ENCODE results near the gene PTMA.
"Not testable (repeated sequence)": the region's sequence is repeated elsewhere in the genome, so short reads cannot be mapped to it uniquely, and the experiment has no call there.

PTMA gene, protein sequence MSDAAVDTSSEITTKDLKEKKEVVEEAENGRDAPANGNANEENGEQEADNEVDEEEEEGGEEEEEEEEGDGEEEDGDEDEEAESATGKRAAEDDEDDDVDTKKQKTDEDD

DNA sequence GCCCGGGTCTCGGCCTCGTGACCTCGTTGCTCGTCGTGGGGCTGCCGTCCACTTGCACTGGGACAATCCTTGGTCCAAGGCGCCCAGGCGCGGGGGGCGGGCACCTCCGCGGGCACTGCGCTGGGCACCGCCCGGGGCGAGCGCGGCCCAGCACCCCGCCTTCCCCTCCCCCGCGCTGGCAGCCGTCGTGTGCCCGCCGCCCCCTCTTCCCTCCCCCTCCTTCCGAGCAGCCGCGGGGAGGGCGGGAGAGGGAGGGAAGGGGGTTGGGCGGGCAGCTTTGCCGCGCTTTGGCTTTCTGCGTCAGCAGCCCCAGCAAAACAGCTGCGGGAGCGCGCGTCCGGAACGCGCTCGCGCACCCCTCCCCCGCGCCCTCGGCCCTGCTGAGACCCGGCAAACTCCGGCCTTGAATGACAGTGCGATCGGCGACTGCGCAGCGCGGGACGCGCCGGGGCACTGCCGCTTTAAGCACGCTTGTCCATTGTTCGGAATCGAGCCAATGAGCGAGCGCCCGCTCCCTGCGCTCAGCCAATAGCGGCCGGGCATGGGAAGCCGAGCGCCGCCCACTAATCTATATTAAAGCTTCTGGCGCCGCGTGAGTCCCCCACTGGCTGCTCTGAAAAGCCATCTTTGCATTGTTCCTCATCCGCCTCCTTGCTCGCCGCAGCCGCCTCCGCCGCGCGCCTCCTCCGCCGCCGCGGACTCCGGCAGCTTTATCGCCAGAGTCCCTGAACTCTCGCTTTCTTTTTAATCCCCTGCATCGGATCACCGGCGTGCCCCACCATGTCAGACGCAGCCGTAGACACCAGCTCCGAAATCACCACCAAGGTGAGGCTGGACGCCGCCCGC lies at the start of gene PTMA:
Gene PTMA (plus strand): TSS at position 599 of the 846 bp plus-strand sequence. CDS start 182 bp downstream, at position 781.
- peak; percentile 96 for DNase-seq

DNA sequence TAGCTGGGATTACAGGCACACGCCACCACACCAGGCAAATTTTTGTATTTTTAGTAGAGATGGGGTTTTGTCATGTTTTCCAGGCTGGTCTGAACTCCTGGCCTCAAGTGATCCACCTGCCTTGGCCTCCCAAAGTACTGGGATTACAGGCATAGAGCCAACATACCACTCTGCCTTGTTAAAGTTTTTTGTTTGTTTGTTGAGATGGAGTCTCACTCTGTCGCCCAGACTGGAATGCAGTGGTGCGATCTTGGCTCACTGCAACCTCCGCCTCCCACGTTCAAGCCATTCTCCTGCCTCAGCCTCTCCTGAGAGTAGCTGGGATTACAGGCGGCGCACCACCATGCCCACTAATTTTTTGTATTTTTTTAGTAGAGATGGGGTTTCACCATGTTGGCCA lies 48.3 kb upstream of the PTMA start:
- DNase-seq, result not testable (repeated sequence)

DNA sequence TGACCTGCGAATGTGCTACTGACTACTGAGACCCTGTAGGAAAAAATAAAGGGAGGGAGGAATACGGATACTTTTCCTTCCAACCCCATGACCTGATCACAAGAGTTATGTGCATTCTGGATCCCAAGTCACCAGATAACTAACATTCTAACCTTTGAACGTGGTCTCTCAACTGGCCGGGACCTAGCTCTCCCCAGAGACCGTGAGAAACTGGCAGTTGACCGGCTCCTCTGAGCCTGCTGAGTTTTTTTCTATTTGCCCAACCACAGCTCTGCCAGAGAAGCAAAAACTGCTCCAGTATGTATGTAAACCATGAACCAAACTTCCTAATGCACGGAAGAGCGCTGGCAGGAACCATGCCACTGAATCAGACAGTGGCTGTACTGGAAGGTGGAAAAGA lies 47.5 kb upstream of the PTMA start:
- no peak for DNase-seq

DNA sequence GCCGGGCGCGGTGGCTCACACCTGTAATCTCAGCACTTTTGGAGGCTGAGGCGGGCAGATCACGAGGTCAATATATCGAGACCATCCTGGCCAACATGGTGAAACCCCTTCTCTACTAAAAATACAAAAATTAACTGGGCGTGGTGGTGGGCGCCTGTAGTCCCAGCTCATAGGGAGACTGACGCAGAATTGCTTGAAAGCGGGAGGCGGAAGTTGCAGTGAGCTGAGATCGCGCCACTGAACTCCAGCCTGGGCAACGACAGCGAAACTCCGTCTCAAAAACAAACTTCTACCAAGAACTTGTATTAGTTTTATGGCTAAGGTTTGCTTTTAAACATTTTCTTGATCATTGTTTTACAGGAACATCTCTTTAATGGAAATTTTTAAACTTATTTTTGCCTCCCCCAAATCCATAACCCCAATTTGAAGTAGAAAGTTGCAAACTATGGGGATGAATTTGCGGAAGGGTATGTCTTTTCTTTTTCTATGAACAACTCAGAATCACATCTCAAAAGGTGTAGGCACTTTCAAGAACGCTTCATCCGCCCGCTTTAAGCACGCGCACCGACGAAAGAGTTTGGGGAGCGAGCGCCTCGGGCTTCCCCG lies 46.8 kb upstream of the PTMA start:
- no peak for DNase-seq

DNA sequence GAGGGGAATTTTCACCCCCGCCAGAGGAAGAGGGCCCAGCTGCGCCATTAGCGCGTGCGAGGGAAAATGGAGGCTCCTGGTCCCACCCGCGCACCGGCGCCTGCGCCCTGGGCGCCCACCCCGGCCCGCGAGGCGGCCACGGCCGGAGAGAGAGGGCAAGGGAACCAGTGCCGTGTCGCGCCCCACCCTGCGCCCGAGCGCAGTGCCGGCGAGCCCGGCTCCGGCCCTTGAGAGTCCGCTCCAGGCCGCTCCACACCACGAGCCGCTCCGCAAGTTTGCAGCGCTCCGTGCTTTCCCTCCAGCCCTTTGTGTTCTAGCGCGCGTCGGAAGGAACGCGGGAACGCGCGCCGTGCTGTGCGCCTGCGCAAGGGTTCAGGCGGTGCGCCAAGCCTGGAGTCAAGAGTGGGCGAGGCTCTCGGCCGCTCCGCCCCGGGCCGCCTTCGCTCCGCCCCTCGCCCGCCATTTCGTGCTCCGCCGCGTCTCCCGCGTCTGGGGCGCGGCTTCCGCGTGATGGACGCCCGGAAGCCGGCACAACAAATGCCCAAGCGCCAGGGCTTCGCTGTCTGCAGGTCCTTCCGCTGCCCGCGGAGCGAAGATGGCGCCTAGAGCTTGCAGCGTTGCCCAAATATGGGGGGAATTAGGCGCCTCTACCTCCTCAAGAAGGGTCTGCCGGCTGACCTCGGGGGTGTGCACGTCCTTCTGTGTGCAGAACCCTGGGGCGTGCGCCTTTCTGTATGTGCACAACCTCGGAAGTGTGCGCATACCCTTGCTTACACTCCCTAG lies 46.1 kb upstream of the PTMA start:
- peak; percentile 92 for DNase-seq

DNA sequence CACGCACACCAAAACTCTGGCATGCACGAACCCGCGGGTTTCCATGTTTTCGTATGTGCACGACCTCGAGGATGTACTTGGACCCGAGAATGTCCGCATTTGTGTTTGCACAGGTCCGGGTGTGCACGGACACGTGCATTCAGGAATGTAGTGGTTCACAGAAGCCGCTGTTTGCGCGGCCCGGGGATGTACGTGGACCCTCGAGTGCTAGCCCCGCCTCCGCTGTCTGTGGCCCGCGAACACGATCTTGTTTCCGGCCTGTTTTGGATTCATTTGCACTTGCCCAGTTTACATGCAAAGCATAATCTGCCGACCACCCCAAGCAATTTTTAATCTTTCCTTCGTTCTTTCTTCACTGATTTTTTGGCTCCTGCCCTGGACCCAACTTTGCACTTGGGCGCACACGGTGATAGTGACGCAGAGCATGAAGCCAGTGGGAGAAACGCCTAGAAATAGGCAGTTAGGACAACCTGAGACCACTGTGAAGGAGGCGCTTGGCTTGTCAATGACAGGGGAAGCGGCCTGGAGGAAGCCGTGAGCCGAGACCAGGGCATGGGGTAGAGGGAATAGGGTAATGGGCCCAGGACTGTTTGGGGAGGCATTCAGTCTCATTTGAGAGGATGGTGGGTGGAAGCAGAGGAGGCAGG lies 45.4 kb upstream of the PTMA start:
- DNase-seq, result no peak

DNA sequence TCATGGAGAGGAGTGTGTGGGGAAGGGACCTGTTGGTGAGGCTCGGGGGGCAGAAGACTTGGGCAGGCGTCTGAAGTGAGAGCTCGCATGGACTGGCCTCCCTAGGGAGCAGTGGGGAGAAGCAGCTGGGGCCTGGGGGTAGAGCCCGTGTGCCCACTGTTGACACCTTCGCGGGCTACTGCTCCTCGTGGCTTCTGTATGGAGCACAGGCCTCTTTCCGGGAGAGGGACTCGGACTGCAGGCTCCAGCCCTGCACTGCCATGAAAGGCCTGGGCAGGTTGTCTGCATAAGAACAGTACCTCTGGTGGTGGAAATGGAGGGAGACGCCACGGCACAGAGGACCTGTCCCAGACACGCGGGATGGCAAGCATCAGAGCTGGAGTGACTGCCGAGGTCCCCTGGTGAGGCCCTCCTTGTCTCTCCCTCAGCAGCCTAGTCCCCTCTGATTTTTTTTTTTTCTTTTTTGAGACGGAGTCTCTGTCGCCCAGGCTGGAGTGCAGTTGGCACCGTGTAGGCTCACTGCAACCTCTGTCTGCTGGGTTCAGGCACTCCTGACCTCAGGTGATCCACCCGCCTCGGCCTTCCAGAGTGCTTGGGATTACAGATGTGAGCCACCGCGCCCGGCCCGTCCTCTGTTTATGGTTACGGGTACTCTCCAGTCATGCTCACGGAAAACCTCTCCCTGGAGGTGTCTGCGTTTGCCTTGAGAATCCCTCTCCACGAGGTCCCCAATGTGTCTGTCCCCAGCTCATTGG lies 44.7 kb upstream of the PTMA start:
- no peak for DNase-seq

DNA sequence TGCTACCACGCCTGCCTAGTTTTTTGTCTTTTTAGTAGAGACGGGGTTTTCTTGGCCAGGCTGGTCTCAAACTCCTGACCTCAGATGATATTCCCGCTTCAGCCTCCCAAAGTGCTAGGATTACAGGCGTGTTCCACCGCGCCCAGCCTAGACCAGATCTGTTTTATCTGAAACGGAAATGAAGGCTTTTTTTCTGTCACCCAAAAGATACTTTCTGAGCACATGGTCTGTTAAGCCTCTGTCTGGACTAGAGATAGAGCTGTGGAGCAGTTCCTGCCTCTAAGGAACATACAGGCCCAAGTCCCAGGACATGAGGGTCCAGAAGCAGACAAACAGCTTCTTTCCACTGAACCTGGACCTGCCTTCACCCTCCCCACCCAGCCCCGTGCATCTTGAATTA lies 43.6 kb upstream of the PTMA start:
- no peak for DNase-seq

DNA sequence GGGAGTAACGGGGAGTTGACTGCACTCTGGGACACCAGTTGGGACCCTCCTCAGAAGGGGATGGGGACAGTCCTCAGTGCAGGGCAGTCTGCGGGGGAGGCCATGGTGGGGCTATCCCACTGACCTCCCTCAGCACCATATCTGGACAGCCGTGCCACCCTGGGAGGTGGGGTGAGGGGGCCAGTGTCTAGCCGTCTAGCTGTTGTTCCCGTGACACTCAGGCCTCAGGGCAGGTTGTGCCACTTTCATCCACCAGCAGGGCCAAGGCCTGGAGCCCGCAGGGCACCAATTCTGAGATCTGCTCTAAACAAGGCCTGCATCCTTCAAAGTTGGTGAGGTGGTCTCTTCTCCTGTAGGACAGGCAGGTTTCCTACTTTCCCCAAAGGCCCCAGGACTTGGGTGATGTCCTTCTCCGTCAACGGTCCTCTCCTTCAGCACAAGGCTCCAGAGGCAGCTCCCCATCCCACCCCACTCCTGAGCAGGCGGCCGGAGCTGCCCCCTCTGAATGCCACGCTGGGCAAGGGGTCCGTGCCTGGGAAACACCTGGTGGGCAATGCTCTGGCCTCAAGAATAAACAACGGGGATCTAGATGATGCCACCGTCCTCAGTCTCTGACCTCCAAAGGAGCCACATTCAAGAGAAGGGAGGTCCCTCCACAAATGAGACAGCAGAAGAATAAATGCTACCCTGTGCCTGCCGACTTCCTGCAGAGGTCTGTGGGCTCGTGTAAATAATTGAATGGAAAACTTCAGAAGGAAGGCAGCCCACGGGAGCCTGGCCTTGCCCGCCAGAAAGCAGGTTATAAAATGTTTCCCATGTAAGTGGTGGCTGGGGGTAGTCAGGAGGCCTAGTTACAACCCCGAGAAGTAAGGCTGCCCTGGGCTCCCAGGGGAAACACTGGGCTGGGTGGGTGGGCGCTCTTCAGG lies 42.8 kb upstream of the PTMA start:
- no peak for DNase-seq

DNA sequence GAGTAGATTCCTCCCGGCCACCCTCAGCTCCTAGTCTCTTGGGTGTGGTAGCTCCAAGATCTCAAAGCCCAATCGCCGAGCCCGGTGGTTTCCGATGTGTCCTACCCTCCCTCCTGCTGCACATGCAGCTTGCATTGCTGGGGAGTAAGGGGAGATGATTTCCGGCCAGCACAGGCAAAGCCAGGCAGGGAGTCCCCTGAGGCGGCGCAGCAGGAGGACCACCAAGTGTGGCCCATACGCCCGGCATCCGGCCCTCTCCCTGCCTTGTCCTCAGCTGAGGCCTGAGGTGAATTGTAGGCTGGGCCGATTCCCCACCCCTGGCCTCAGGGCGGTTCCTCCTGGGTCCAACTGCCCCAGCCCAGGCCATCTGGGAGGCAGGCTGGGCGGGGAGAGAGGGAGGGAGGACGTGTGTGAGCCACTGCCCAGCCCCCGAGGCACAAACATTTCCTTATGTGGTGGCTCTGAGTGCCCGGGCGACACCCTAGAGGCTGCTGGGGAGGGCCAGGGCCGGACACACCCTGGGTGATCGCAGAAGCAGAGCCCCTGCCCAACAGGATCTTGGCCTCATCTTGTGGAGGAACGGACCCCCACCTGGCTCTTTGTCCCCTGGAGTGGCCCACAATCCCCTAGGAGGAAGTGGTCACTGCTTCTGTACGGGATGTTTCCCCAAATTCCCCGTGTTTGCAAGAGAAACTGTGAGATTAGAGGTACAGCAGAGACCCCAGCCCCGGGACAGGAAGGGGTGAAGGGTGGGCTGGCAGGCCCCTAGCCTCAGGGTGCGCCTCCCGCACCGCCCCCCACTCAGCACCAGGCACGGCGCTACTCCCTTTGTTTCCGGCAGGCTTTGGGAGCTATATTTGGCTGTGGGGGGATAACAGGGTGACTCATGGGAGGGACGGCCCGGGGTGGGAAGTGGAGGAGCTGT lies 41.9 kb upstream of the PTMA start:
- peak; percentile 68 for DNase-seq

DNA sequence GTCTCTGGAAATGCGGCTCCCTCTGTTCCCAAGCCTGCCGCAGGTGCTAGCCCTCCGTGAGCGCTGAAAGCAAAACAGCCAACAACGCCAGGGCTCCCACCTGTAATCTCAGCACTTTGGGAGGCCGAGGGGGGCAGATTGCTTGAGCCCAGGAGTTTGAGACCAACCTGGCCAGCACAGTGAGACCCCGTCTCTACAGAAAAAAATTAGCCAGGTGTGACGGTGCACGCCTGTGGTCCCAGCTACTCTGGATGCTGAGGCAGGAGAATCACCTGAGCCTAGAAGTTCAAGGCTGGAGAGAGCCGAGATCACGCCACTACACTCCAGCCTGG lies 41.3 kb upstream of the PTMA start:
- no peak for DNase-seq

DNA sequence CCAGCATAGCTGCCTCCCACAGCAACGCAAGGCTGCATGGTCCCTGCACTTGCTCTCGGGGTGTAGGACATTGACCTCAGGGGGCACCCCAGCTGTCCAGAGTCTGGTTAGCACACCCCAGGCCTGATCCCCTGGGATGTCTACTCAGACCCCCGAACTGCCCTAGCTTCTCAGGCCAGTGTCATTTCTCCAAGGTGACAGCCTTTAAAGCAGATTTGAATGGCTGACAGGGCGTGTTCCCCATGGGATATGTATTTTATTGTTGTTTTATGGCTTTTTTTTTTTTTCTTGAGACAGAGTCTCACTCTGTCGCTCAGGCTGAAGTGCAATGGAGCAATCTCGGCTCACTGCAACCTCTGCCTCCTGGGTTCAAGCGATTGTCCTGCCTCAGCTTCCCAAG lies 40.8 kb upstream of the PTMA start:
- no peak for DNase-seq

DNA sequence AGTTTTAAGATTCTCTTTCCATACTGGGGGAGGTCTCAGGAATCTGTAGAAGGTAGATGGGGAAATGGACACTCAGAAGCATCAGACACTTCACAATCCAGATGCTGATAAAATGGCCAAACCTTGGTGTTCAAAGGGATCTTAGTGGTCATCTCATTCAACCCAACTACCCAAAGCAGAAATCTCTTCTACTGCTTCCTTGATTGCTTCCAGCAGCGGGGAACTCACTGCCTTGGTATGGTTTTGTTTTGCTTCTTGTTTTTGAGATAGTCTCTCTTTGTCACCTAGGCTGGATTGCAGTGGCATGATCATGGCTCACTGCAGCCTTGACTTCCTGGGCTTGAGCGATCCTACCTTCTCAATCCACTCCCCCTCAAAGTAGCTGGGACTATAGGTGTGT lies 39.3 kb upstream of the PTMA start:
- DNase-seq, result no peak

DNA sequence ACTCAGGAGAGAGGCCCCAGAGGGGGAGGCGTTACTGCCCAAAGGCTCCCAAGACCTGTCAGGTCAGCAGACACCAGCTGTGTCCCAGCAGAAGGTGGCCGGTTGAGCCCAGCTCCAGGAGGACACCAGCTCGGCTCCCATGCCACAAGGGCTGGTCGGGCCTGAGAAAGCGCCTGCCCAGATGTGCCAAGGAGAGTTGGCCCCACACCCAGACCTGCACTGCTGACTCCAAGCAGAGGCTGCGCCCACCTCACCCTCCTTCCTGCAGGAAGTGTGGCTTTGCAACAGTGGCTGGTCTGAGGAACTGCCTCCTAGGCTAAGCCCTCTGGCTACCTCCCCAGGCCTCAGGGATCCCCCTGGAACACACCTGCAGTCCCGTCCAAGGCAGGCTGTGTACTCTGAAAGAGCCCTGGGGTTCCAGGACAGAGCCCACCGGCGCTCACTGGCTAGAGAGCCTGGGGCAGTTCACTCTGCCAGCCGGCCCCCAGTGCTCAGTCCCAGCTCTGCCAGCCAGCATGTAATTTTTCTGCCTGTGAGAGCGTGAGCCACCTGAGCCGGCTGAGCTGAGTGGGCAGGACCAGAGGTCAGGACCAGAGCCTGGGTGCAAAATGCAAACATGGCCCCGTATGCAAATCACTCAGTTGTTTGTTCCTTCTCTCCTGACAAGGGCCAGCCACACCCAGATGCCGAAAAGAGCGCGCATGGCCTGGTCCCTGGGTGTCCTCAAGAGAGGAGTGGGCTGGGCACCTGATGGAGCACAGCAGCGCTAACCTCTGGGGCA lies 36.9 kb upstream of the PTMA start:
- no peak for DNase-seq

DNA sequence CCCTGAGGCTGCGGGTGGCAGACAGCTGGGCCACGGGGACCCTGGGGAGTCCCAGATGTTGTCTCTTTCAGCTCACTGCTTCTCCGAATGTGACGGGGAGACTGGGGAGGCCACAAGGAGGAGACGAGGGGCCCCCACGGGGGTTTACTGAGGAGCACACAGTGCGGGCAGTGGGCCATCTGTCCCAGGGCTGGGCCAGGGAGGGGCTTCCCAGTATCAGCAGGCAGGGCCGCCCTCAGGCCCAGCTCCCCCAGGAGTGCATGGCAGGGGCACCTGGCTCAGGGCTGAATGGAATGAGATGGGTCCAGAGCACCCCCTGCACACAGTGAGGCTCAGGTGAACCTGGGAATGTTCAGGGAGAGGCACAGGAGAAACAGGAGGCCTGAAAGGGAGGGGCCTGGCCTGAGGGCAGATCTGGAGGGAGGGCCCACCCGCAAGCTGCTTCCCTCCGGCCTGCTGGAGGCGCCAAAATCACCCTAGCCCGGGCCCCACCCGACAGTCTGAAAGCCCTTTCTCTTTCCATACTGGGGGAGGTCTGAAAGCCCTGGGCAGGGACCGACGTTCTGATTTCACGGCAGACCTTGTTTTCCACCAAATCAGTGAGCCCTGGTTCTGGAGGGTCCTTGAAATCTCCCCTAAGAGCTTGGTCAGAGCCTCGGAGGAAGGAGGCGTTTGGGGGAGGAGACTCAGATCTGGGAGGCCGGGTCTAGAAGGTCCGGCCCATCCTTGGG lies 35.5 kb upstream of the PTMA start:
- peak; percentile 70 for DNase-seq

DNA sequence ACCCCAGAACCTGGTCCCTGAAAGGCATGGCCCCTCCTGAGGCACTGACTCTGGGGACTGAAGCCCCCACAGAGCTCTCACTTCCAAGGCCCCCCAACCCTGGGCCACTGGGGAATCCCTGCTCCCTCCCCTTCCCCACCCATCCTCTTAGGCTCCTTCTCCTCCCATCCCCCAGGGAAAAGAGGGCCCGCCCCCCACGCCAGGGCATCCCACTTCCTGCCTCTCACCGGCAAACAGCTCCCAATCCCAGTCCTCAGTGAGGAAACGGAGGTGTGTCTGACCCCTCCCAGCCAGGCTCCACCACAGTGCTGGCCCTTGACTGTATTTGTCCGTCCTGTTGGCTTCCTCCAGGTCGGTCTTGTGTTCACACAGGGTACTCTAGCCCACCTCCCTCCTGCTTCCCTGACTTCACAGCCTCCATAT lies 35.0 kb upstream of the PTMA start:
- peak; percentile 86 for DNase-seq

DNA sequence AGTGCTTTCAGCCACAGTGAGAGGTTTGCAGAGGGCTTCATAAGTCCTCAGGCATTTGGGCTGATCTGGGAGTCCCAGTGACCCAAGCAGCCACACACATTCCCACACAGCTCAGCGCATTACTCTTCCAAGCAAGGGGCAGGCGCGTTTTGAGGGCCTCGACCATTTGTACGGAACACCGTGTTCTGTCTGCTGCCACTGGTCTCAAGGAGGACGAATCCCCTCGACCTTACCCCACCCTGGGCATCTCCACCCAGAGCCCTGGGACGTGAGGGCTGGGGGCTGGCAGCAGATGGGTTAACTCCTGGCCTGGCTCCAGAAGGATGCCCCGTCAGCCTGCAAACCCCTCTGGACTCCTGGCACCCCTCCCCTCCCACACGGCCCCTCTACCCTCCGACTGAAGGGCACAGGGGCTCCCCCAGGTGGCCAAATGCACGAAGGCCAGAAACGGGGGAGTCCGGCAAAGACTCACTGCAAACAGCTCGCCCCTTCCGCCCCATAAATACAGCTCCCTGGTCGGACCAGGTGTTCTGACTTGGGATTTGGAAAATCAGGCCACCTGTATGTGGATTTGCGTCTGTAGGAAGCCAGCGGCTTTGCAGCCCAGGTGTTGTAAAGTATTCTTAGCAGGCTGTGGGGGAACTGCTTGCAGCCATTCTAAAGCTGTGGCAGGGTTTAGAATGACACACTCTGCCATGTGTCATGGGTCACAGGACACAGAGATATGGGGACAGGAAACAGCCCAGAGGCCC lies 33.6 kb upstream of the PTMA start:
- no peak for DNase-seq

DNA sequence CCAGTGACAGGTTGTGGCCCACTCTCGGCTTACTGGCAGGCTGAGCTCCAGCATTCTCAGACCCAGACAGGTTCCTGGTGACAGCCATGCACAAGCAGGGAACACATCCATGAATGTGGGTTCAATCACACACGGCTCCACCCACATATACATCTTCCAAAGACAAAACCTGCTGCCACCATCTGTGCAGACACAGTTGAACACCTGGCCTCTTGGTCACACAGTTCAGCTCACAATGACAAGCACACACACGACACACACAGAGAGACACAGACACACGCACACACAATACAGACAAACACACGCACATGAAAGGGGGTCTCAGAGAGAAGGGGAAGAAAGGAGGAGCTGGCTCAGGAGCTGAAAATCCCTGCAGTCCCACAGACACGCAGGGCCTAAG lies 32.1 kb upstream of the PTMA start:
- DNase-seq, result no peak
